ENCODE measurements around the gene APOE. TPM values are rescaled to one million over a fixed set of nuclear protein-coding genes. Genes with fewer than 3 reads are reported as not detected.

The APOE gene
- total RNA-seq, 2 donors from 2014 or later, result 36.3 to 78.9 TPM

Other genes starting within 250 kb of the APOE start
- 1 to 10 TPM; 5.3 to 6.1 TPM for gene CEACAM19, start 234.3 kb upstream of the APOE start, total RNA-seq
- gene CEACAM16, start 206.6 kb upstream of the APOE start, total RNA-seq, result under 1 TPM in 1 of 2 donors, not detected in 1; 0.52 TPM
- 10 to 100 TPM; 76.4 to 99.5 TPM for gene BCL3, start 157.1 kb upstream of the APOE start, total RNA-seq
- 10 to 100 TPM; 65.6 to 78.0 TPM for gene CBLC, start 127.9 kb upstream of the APOE start, total RNA-seq
- 10 to 100 TPM; 15.1 to 20.7 TPM for gene BCAM, start 96.7 kb upstream of the APOE start, total RNA-seq
- gene NECTIN2, start 59.5 kb upstream of the APOE start, total RNA-seq, result 100 to 1,000 TPM; 115 to 121 TPM
- 100 to 1,000 TPM in 1 of 2 donors, 10 to 100 TPM in 1; 60.0 to 167 TPM for gene TOMM40, start 14.5 kb upstream of the APOE start, total RNA-seq
- gene APOC1, start 8.8 kb downstream of the APOE start, total RNA-seq, result 10 to 100 TPM; 10.4 to 19.9 TPM
- gene APOC4, start 36.4 kb downstream of the APOE start, total RNA-seq, result not detected
- 1 to 10 TPM; 1.4 to 2.7 TPM for gene APOC2, start 40.3 kb downstream of the APOE start, total RNA-seq
- gene CLPTM1, start 49.6 kb downstream of the APOE start, total RNA-seq, result 100 to 1,000 TPM in 1 of 2 donors, 10 to 100 TPM in 1; 98.6 to 165 TPM
- gene RELB, start 95.7 kb downstream of the APOE start, total RNA-seq, result 10 to 100 TPM; 17.1 to 42.4 TPM
- 10 to 100 TPM; 53.5 to 82.6 TPM for gene CLASRP, start 133.2 kb downstream of the APOE start, total RNA-seq
- gene ZNF296, start 170.7 kb downstream of the APOE start, total RNA-seq, result 1 to 10 TPM; 3.4 to 7.0 TPM
- 10 to 100 TPM; 22.4 to 37.5 TPM for gene GEMIN7, start 173.5 kb downstream of the APOE start, total RNA-seq
- gene PPP1R37, start 187.4 kb downstream of the APOE start, total RNA-seq, result 10 to 100 TPM; 28.2 to 46.9 TPM

All from colonic mucosa (tissue), 2 donors.